Neural cell (in vitro differentiated cells): ENCODE results near the gene TGFBR3L.

Experiments
- CTCF ChIP-seq: fragments of 450-650 bp; IDR thresholded peaks from 2 replicates; pipeline ENCODE4 v1.5.1; 2014; ENCODE audit warnings: antibody characterized with exemption, mild to moderate bottlenecking, moderate library complexity; ENCODE audit not compliant: poor library complexity, severe bottlenecking
- EZH2 ChIP-seq: fragments of 200-600, 300-800 bp; shearing (Covaris generic), sonication (generic); IDR thresholded peaks from 2 replicates; pipeline ENCODE4 v1.6.1; 2014; ENCODE audit warnings: antibody characterized with exemption, low read length, borderline replicate concordance, mild to moderate bottlenecking; ENCODE audit not compliant: insufficient read depth, poor library complexity, severe bottlenecking
- SMC3 ChIP-seq: fragments of 450-650 bp; conservative IDR thresholded peaks from 2 replicates; pipeline ENCODE4 v1.6.1; 2014; ENCODE audit warnings: antibody characterized with exemption, mild to moderate bottlenecking, moderate library complexity; ENCODE audit not compliant: poor library complexity

DNA sequence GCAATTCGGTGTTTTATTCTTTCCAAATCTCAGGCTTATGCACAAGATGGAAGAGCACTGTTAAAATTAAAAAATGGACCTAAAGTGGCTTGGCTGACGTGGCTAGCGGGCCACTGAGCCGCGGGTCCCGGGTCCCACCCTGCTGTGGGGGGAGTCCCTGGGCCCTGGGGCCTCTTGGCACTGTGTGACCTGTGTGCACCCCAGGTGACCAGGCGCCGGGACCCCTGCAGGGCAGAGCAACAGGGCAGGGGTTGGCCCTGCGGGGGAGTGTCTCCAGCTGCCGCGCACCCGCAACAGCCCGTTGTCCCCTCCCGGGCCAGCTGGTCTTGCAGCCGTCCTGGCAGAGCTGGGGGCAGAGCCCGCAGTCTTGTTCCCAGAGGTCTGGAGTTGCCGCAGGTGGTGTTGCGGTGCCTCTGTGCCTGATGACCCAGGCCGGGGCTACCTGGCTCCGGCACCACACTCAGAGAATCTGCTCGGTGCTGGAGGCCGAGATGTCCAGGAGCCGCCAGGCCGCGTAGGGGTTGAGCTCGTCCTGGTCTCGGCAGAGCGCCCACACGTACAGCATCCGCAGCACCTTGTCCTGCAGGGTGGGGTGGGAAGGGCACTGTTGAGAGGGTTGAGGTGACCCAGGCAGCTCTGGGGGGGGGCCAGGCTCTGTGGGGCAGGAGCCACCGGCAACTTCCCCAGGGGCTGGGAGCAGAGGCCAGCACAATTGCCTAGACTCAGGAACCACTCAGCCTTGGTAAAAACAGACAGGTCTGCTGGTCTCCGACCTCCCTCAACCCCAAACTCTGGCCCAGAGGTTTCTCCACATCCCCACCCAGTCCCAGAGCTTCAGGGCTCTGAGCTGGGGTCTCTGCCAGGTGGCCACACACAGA is 12.3 kb downstream of the TGFBR3L start:
- no peak for TF ChIP-seq CTCF
- TF ChIP-seq SMC3: no peak
- TF ChIP-seq EZH2: no peak
